GM12878 (cell line): ENCODE results near the gene AJM1. TPM values are rescaled to one million over a fixed set of nuclear protein-coding genes. Genes with fewer than 3 reads are reported as not detected.

Experiments
- KDM1A ChIP-seq: fragments of 200-600 bp; sonication (generic); IDR thresholded peaks from 2 replicates; pipeline ENCODE4 v1.6.1; 2016; ENCODE audit warnings: borderline replicate concordance
- KLF5 ChIP-seq: fragments of 450-650 bp; IDR thresholded peaks from 2 replicates; pipeline ENCODE4 v1.6.1; 2014; ENCODE audit warnings: mild to moderate bottlenecking; ENCODE audit not compliant: partially characterized antibody
- MEF2A ChIP-seq: IDR thresholded peaks from 2 replicates; pipeline ENCODE4 v1.6.1; 2011; ENCODE audit warnings: low read depth, mild to moderate bottlenecking, low read length, moderate library complexity; ENCODE audit not compliant: insufficient read depth
- MLLT1 ChIP-seq: fragments of 450-650 bp; IDR thresholded peaks from 2 replicates; pipeline ENCODE4 v1.6.1; 2016; ENCODE audit warnings: mild to moderate bottlenecking
- MXI1 ChIP-seq: fragments of 150-350 bp; IDR thresholded peaks from 2 replicates; pipeline ENCODE4 v1.6.1; 2011; ENCODE audit warnings: low read depth, mild to moderate bottlenecking, inconsistent platforms, low read length, improper control_type of control experiment
- NFYB ChIP-seq: IDR thresholded peaks from 2 replicates; pipeline ENCODE4 v1.6.1; 2011; ENCODE audit warnings: low read depth, mild to moderate bottlenecking, low read length, improper control_type of control experiment, moderate library complexity; ENCODE audit not compliant: insufficient read depth
- POLR2AphosphoS2 ChIP-seq: IDR thresholded peaks from 2 replicates; pipeline ENCODE4 v1.6.1; 2011; ENCODE audit warnings: low read depth, mild to moderate bottlenecking, low read length, improper control_type of control experiment, moderate library complexity
- POU2F2 ChIP-seq: IDR thresholded peaks from 3 replicates; pipeline ENCODE4 v1.6.1; 2011; ENCODE audit warnings: low read depth, mild to moderate bottlenecking, low read length, borderline replicate concordance
- RELA ChIP-seq: fragments of 450-650 bp; IDR thresholded peaks from 2 replicates; pipeline ENCODE4 v1.8.0; 2014; ENCODE audit warnings: borderline replicate concordance; ENCODE audit not compliant: partially characterized antibody
- SKIL ChIP-seq: fragments of 450-650 bp; IDR thresholded peaks from 2 replicates; pipeline ENCODE4 v1.6.1; 2017; ENCODE audit warnings: mild to moderate bottlenecking, low read depth, inconsistent platforms; ENCODE audit not compliant: poor library complexity, severe bottlenecking
- SMAD1 ChIP-seq: fragments of 450-650 bp; IDR thresholded peaks from 2 replicates; pipeline ENCODE4 v1.6.1; 2018; ENCODE audit warnings: mild to moderate bottlenecking, low read depth; ENCODE audit not compliant: partially characterized antibody
- SMARCA5 ChIP-seq: fragments of 450-650 bp; IDR thresholded peaks from 2 replicates; pipeline ENCODE4 v1.6.1; 2017; ENCODE audit warnings: mild to moderate bottlenecking
- ZBTB11 ChIP-seq: fragments of 450-650 bp; formaldehyde crosslinking; IDR thresholded peaks from 2 replicates; pipeline ENCODE4 v1.5.0; 2022; ENCODE audit warnings: mild to moderate bottlenecking, missing genetic modification characterization
- polyA plus RNA-seq, 11 experiments: library from polyadenylated mRNA; depleted of rRNA in 4 of 11; unstranded in 6 of 11; stranded (reverse) in 5 of 11; fragments of >200 nt; fragmentation: Nextera tagmentation in 4 of 11; fragmentation: Illumina TruSeq in 1 of 11; extraction: Ambion mirVana in 4 of 11; extraction: Trizol in 1 of 11; gene quantifications; 1 replicate in 1 of 11; 2 replicates in 10 of 11; pipeline versions ENCODE4 v1.2.1 to v1.2.3, GENCODE V29; 2011 to 2016; ENCODE audit warnings: inconsistent platforms in 2 of 11, missing spikeins in 2 of 11, low read depth in 1 of 11
- total RNA-seq, 4 experiments: library from RNA; depleted of rRNA in 3 of 4; stranded (reverse); fragments of >200 nt in 3 of 4; fragmentation: Illumina TruSeq in 1 of 4; extraction: Trizol in 1 of 4; gene quantifications; 2 replicates each; pipeline versions ENCODE4 v1.2.1 to v1.2.3, GENCODE V29; 2013 to 2021
- TF ChIP-seq, protein P1 (sequence below): IDR thresholded peaks from 2 replicates; pipeline ENCODE4 v1.6.1; 2012; ENCODE audit warnings: low read depth, low read length, improper control_type of control experiment
- TF ChIP-seq, protein P2 (sequence below): fragments of 150-350 bp; IDR thresholded peaks from 2 replicates; pipeline ENCODE4 v1.6.1; 2016; ENCODE audit warnings: low read depth, low read length

Gene AJM1
- total and polyA plus RNA-seq, 10 of the 15 experiments (the other 5 are each of a cell fraction or from before 2014, with no cell fraction given) = 0.06 to 2.5 (median 1.0) TPM; not detected in 2

DNA sequence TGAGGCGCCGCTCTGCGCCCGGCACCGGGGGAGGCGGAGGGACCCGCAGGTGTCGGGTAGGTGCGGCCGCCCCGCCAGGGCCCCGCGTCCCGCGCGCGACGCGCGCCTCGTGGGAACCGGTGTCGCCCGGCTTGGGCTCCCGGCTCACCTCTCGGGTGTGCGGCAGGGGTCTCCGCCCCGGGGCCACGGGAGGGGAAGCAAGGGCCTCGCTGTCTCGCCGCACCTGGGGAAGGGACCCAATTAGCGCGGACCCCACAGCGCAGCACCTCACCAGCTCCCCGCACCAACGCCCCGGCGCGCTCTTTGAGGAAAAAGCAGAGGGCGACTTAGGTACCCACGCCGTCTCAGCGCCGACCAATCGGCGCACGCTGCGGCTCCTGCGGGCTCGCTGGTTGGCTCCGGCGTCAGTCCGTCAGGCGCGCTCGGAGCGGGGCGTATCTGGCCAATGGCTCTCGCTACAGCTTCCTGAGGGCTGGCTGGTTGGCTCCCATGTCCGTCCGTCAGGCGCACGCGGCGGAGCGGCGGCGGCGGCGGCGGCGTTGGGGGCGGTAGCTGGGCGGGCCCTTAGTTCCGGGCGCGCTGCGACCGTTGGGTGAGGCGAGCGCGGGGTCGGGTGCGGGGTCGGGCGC is 43.8 kb downstream of the AJM1 start, which contains the start of gene TRAF2 (continued):
- no peak for TF ChIP-seq ZBTB11
- no peak for TF ChIP-seq MEF2A
- TF ChIP-seq NFYB = peak; percentile 100
- no peak for TF ChIP-seq MLLT1
- no peak for TF ChIP-seq SKIL
- TF ChIP-seq SMAD1 = no peak
- 0 out of 2 replicates have a peak, but pooled peaks have one; percentile 35 for TF ChIP-seq SMARCA5
- peak; percentile 82 for TF ChIP-seq MXI1
- TF ChIP-seq KDM1A = no peak
- peak; percentile 61; the same call in 1 of the 3 replicates for TF ChIP-seq POU2F2
- TF ChIP-seq RELA = peak; percentile 48
- TF ChIP-seq, protein P1, sequence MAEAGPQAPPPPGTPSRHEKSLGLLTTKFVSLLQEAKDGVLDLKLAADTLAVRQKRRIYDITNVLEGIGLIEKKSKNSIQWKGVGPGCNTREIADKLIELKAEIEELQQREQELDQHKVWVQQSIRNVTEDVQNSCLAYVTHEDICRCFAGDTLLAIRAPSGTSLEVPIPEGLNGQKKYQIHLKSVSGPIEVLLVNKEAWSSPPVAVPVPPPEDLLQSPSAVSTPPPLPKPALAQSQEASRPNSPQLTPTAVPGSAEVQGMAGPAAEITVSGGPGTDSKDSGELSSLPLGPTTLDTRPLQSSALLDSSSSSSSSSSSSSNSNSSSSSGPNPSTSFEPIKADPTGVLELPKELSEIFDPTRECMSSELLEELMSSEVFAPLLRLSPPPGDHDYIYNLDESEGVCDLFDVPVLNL = peak; percentile 47; the same call in 1 of the 2 replicates
- peak; percentile 93 for TF ChIP-seq KLF5
- TF ChIP-seq, protein P2, sequence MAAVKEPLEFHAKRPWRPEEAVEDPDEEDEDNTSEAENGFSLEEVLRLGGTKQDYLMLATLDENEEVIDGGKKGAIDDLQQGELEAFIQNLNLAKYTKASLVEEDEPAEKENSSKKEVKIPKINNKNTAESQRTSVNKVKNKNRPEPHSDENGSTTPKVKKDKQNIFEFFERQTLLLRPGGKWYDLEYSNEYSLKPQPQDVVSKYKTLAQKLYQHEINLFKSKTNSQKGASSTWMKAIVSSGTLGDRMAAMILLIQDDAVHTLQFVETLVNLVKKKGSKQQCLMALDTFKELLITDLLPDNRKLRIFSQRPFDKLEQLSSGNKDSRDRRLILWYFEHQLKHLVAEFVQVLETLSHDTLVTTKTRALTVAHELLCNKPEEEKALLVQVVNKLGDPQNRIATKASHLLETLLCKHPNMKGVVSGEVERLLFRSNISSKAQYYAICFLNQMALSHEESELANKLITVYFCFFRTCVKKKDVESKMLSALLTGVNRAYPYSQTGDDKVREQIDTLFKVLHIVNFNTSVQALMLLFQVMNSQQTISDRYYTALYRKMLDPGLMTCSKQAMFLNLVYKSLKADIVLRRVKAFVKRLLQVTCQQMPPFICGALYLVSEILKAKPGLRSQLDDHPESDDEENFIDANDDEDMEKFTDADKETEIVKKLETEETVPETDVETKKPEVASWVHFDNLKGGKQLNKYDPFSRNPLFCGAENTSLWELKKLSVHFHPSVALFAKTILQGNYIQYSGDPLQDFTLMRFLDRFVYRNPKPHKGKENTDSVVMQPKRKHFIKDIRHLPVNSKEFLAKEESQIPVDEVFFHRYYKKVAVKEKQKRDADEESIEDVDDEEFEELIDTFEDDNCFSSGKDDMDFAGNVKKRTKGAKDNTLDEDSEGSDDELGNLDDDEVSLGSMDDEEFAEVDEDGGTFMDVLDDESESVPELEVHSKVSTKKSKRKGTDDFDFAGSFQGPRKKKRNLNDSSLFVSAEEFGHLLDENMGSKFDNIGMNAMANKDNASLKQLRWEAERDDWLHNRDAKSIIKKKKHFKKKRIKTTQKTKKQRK = peak; percentile 96
- TF ChIP-seq POLR2AphosphoS2 = peak; percentile 77
